Type B pancreatic cell (in vitro differentiated cells): ENCODE data around the gene NCBP3. TPM values are rescaled to one million over a fixed set of nuclear protein-coding genes. Genes with fewer than 3 reads are reported as not detected.

ENCODE experiments used
- DNase-seq: peaks from one replicate; pipeline ENCODE4 v3.0.0; 2021; ENCODE audit warnings: mixed read lengths; ENCODE audit not compliant: unreplicated experiment; ENCODE audit errors: extremely low spot score
- H3K27ac Mint-ChIP-seq: 2 replicates; pipeline ENCODE4 v1.8.0; 2021; ENCODE audit warnings: mild to moderate bottlenecking, mixed read lengths
- H3K27me3 Mint-ChIP-seq: 2 replicates; pipeline ENCODE4 v1.8.0; 2021; ENCODE audit warnings: mixed read lengths
- H3K36me3 Mint-ChIP-seq: 2 replicates; pipeline ENCODE4 v1.8.0; 2021; ENCODE audit warnings: mixed read lengths
- H3K4me1 Mint-ChIP-seq: one replicate; pipeline ENCODE4 v1.8.0; 2021; ENCODE audit warnings: mixed read lengths; ENCODE audit not compliant: unreplicated experiment
- H3K4me3 Mint-ChIP-seq: 2 replicates; pipeline ENCODE4 v1.8.0; 2021; ENCODE audit warnings: mild to moderate bottlenecking, mixed read lengths
- H3K9me3 Mint-ChIP-seq: 2 replicates; pipeline ENCODE4 v1.8.0; 2021; ENCODE audit warnings: mixed read lengths
- CTCF ChIP-seq: fragments of 200-600 bp; sonication (generic); conservative IDR thresholded peaks from 2 replicates; pipeline ENCODE4 v1.5.0; 2021; ENCODE audit warnings: antibody characterized with exemption, mild to moderate bottlenecking
- total RNA-seq: library from RNA; stranded (reverse); gene quantifications from 2 replicates; pipeline ENCODE4 v1.2.1, GENCODE V29; 2021; ENCODE audit warnings: low replicate concordance

Gene NCBP3
- total RNA-seq, 1 donor from 2014 or later: 58.2 TPM

- H3K36me3 Mint-ChIP-seq: no peaks in the 10 kb centered on the region
- DNase-seq: no peak
- no peaks in the 10 kb centered on the region for H3K4me1 Mint-ChIP-seq
- no peaks in the 10 kb centered on the region for H3K27me3 Mint-ChIP-seq
- no peak overlapping the region for H3K4me3 Mint-ChIP-seq
- no peaks in the 10 kb centered on the region for H3K9me3 Mint-ChIP-seq
- peak overlapping the region; percentile 56 for H3K27ac Mint-ChIP-seq
- TF ChIP-seq CTCF: no peak
Measured at GRCh38 chr17:3753624-3754023, 92.4 kb downstream of the NCBP3 start.

Other genes starting within 250 kb of the NCBP3 start
- 7.7 and 9.6 TPM in 2 replicates for gene TRPV1, start 236.8 kb downstream of the NCBP3 start, total RNA-seq
- gene SHPK, start 210.0 kb downstream of the NCBP3 start, total RNA-seq: 18.6 and 22.1 TPM in 2 replicates
- 17.4 and 17.5 TPM in 2 replicates for gene CTNS, start 209.5 kb downstream of the NCBP3 start, total RNA-seq
- gene TAX1BP3, start 177.7 kb downstream of the NCBP3 start, total RNA-seq: 91.2 and 138 TPM in 2 replicates
- 38.6 and 46.6 TPM in 2 replicates for gene EMC6, start 177.4 kb downstream of the NCBP3 start, total RNA-seq
- 0.69 and 1.3 TPM in 2 replicates for gene P2RX5, start 150.1 kb downstream of the NCBP3 start, total RNA-seq
- 5.2 and 13.1 TPM in 2 replicates for gene HASPIN, start 122.3 kb downstream of the NCBP3 start, total RNA-seq
- gene ITGAE, start 45.1 kb downstream of the NCBP3 start, total RNA-seq: 21.0 and 28.8 TPM in 2 replicates
- 0.83 and 2.7 TPM in 2 replicates for gene CAMKK1, start 46.8 kb upstream of the NCBP3 start, total RNA-seq
- 0.36 TPM in 1 of 2 replicates, not detected in the other for gene P2RX1, start 70.2 kb upstream of the NCBP3 start, total RNA-seq
- gene ATP2A3, start 118.2 kb upstream of the NCBP3 start, total RNA-seq: 33.2 and 58.6 TPM in 2 replicates